CD4-positive, alpha-beta memory T cell (primary cell): ENCODE measurements around the gene FGF1. TPM values are rescaled to one million over a fixed set of nuclear protein-coding genes. Genes with fewer than 3 reads are reported as not detected.

Experiments
- CTCF ChIA-PET: fragments of 350-600 bp; sonication (Branson Sonifier 250); formaldehyde crosslinking; loops from one replicate; lab custom pipeline; 2021; ENCODE audit warnings: inconsistent platforms; ENCODE audit not compliant: partially characterized antibody; lab: Charles Lee
- POLR2A ChIA-PET: fragments of 350-600 bp; sonication (Branson Sonifier 250); formaldehyde crosslinking; loops from one replicate; lab custom pipeline; 2021; ENCODE audit not compliant: partially characterized antibody; lab: Charles Lee
- DNase-seq, 5 donors: peaks; one replicate each; pipeline versions ENCODE4 v3.0.0 to v3.0.0-alpha.2; 2020 to 2022; ENCODE audit warnings: mixed read lengths in 1 of 5
- H3K27ac ChIP-seq: one replicate; pipeline ENCODE4 v1.7.0; 2013; ENCODE audit warnings: low read depth, low read length
- H3K27me3 ChIP-seq: 2 replicates; pipeline ENCODE4 v1.7.0; 2013; ENCODE audit warnings: mild to moderate bottlenecking, low read length, moderate library complexity; ENCODE audit not compliant: insufficient read depth
- H3K36me3 ChIP-seq: 2 replicates; pipeline ENCODE4 v1.7.0; 2013; ENCODE audit warnings: mild to moderate bottlenecking, low read length, moderate library complexity; ENCODE audit not compliant: insufficient read depth
- H3K4me1 ChIP-seq: 2 replicates; pipeline ENCODE4 v1.7.0; 2013; ENCODE audit warnings: mild to moderate bottlenecking, low read length, moderate library complexity; ENCODE audit not compliant: insufficient read depth
- H3K4me3 ChIP-seq, 2 donors: one replicate each; pipeline ENCODE4 v1.7.0; 2013; ENCODE audit warnings: low read length in 2 of 2, mild to moderate bottlenecking in 1 of 2
- H3K9me3 ChIP-seq, 2 donors: one replicate each; pipeline ENCODE4 v1.7.0; 2013; ENCODE audit warnings: low read length in 2 of 2, control low read depth in 1 of 2; ENCODE audit not compliant: control insufficient read depth in 1 of 2
- H3K27ac Mint-ChIP-seq, 7 donors: one replicate each; pipeline ENCODE4 v1.8.0; 2020 to 2021; ENCODE audit warnings: mixed read lengths in 7 of 7, mild to moderate bottlenecking in 6 of 7, inconsistent platforms in 3 of 7, moderate library complexity in 3 of 7
- H3K27me3 Mint-ChIP-seq, 2 donors: one replicate each; pipeline ENCODE4 v1.8.0; 2020 to 2021; ENCODE audit warnings: mixed read lengths in 2 of 2
- H3K36me3 Mint-ChIP-seq, 2 donors: one replicate each; pipeline ENCODE4 v1.8.0; 2020 to 2021; ENCODE audit warnings: mixed read lengths in 2 of 2, inconsistent platforms in 1 of 2, mild to moderate bottlenecking in 1 of 2
- H3K4me1 Mint-ChIP-seq, 4 donors: one replicate each; pipeline ENCODE4 v1.8.0; 2020 to 2021; ENCODE audit warnings: mixed read lengths in 4 of 4, mild to moderate bottlenecking in 1 of 4
- H3K4me3 Mint-ChIP-seq, 8 donors: one replicate each; pipeline ENCODE4 v1.8.0; 2020 to 2021; ENCODE audit warnings: mixed read lengths in 8 of 8, mild to moderate bottlenecking in 7 of 8, moderate library complexity in 6 of 8, inconsistent platforms in 3 of 8
- H3K9me3 Mint-ChIP-seq, 8 donors: one replicate each; pipeline ENCODE4 v1.8.0; 2020 to 2021; ENCODE audit warnings: mixed read lengths in 8 of 8, mild to moderate bottlenecking in 5 of 8, inconsistent platforms in 3 of 8, moderate library complexity in 1 of 8
- intact Hi-C: fragments of 100-400 bp; cut with micrococcal nuclease; formaldehyde crosslinking; loops from one replicate; pipeline ENCODE4 v1.15.1; 2023
- polyA plus RNA-seq, 2 donors: library from polyadenylated mRNA; unstranded; fragments of 300-500 nt; fragmentation: Illumina TruSeq; gene quantifications; one replicate each; pipeline ENCODE4 v1.2.3, GENCODE V29; 2021
- total RNA-seq, 2 experiments: library from RNA; stranded (reverse); gene quantifications; one replicate each; pipeline ENCODE4 v1.2.3, GENCODE V29; 2021

FGF1 gene
- total and polyA plus RNA-seq, 4 experiments from 2014 or later: not detected

DNA sequence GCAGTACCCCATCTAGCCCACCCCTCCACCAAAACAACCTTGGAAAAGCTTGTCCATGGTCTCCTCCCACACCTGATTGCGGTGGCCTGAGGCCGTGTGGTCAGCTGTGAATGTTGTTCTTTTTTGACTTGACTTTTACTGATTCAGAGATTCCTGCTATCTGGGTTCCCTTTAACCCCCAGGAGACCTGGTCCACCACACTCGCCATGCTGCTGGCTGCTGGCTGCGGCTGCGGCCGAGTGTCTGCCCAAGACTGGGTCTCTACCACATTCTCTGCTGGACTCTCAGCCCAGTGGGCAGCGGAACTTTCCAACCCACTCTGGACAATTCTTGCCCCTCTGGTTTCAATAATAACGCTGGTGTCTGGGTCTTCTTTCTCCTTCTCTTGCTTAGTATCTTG is 28.4 kb downstream of the FGF1 start:
- no peak overlapping the region for H3K4me3 Mint-ChIP-seq
- no peaks in the 10 kb centered on the region for H3K9me3 Mint-ChIP-seq
- no peak overlapping the region for H3K27ac ChIP-seq
- H3K27me3 ChIP-seq: no peaks in the 10 kb centered on the region
- POLR2A ChIA-PET: no interaction called here
- CTCF ChIA-PET: interaction anchor here (0.9 kb wide), 1 partner anchor 222 kb away, joined by 3 read pairs; no protein-coding TSS in a partner anchor
- no peaks in the 10 kb centered on the region for H3K36me3 ChIP-seq
- peaks cover 4 to 27% of the 10 kb centered on the region in 2 donors for H3K27me3 Mint-ChIP-seq
- H3K9me3 ChIP-seq: no peaks in the 10 kb centered on the region
- peaks cover 0 to 9% (median 3%) of the 10 kb centered on the region in 4 donors for H3K4me1 Mint-ChIP-seq
- no peaks in the 10 kb centered on the region for H3K4me1 ChIP-seq
- no peak overlapping the region for H3K4me3 ChIP-seq
- intact Hi-C loops: no loop called here
- no peak overlapping the region for H3K27ac Mint-ChIP-seq
- no peak for DNase-seq
- no peaks in the 10 kb centered on the region for H3K36me3 Mint-ChIP-seq

GRCh38 chr5:142655339-142656267 is 30.3 kb downstream of the FGF1 start:
- H3K27me3 ChIP-seq: no peaks in the 10 kb centered on the region
- Mint-ChIP-seq H3K9me3 (no peaks in the 10 kb centered on the region), H3K27me3 (peaks cover 4 to 19% of the 10 kb centered on the region in 2 donors), H3K36me3 (no peaks in the 10 kb centered on the region), H3K27ac (no peak overlapping the region), H3K4me3 (no peak overlapping the region), H3K4me1 (peaks cover 0 to 9% (median 3%) of the 10 kb centered on the region in 4 donors)
- H3K4me3 ChIP-seq: no peak overlapping the region
- no peaks in the 10 kb centered on the region for H3K36me3 ChIP-seq
- POLR2A ChIA-PET: no interaction called here
- H3K27ac ChIP-seq: no peak overlapping the region
- CTCF ChIA-PET: interaction anchor here (0.8 to 4.1 kb wide), 39 partner anchors 8 to 903 kb away, joined by 3 to 61 read pairs (median 5); partner anchors contain the start of gene FGF1
- peak in 4 of 5 donors; percentile 46 to 62 (median 54) for DNase-seq
- no peaks in the 10 kb centered on the region for H3K4me1 ChIP-seq
- intact Hi-C loops: loop anchor here (1.0 to 2.0 kb wide), 4 partner anchors 44 to 1537 kb away; no protein-coding TSS in a partner anchor
- H3K9me3 ChIP-seq: no peaks in the 10 kb centered on the region

DNA sequence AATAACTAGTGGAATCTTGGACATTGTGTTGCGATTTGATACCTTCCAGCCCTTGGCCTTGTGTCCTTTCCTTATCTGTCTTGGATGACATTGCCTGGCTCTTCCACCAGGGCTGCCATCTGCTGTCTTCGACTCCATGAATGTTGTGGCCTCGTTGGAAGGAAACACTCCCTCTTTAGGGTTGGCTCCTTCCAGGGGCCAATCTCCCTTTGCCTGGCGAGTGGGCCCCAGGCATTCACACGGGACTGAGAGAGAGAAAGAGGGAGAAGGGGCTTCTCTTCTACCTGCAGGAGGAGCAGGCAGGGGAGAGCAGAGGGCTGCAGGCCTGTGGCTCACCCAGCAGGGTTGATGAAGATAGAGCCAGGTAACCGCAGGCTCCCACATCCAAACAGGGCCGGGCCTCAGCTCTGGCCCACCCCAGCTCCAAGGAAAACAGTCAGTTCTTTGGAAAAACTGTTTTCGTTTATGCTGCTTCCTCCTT is 31.3 kb downstream of the FGF1 start:
- H3K36me3 ChIP-seq: no peaks in the 10 kb centered on the region
- H3K27ac ChIP-seq: no peak overlapping the region
- Mint-ChIP-seq H3K9me3 (no peaks in the 10 kb centered on the region), H3K4me3 (no peak overlapping the region), H3K4me1 (peaks cover 0 to 9% (median 3%) of the 10 kb centered on the region in 4 donors), H3K27me3 (peaks cover 4 to 17% of the 10 kb centered on the region in 2 donors), H3K36me3 (no peaks in the 10 kb centered on the region), H3K27ac (no peak overlapping the region)
- no peaks in the 10 kb centered on the region for H3K4me1 ChIP-seq
- DNase-seq: no peak
- ChIA-PET POLR2A (no interaction called here), CTCF (interaction anchor here (1.0 to 4.1 kb wide), 11 partner anchors 10 to 477 kb away, joined by 3 to 61 read pairs (median 5); partner anchors contain the start of gene FGF1)
- intact Hi-C loops: loop anchor here (1.0 to 2.0 kb wide), 4 partner anchors 45 to 1538 kb away; no protein-coding TSS in a partner anchor
- no peak overlapping the region for H3K4me3 ChIP-seq
- H3K27me3 ChIP-seq: no peaks in the 10 kb centered on the region
- H3K9me3 ChIP-seq: no peaks in the 10 kb centered on the region

DNA sequence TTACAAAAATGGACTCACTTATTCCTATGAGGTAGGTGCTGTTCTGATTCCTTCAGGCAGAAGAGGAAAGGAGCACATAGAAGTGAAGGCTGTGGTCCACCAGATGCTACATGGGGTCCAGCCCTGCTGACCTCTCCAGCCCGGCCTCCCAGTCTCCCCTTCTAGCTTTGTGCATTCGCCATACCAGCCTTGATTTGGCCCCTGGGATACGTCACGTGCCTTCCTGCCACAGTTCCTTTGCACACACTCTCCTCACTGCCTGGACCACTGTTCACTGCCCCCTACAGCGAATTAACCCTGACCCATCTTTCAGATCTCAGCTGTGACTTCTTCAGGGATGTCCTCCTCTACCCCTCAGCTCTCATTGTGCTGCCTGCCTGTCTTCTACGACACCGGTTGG is 32.6 kb downstream of the FGF1 start:
- H3K4me3 ChIP-seq: no peak overlapping the region
- no peaks in the 10 kb centered on the region for H3K9me3 ChIP-seq
- ChIA-PET CTCF (interaction anchor here (1.0 to 4.1 kb wide), 2 partner anchors 47 to 329 kb away, joined by 3 to 61 read pairs; partner anchors contain the start of gene SPRY4), POLR2A (no interaction called here)
- H3K4me3 Mint-ChIP-seq: no peak overlapping the region
- no peaks in the 10 kb centered on the region for H3K4me1 ChIP-seq
- H3K27ac Mint-ChIP-seq: no peak overlapping the region
- no peaks in the 10 kb centered on the region for H3K27me3 ChIP-seq
- H3K27me3 Mint-ChIP-seq: peaks cover 4 to 13% of the 10 kb centered on the region in 2 donors
- no peaks in the 10 kb centered on the region for H3K36me3 Mint-ChIP-seq
- no peaks in the 10 kb centered on the region for H3K9me3 Mint-ChIP-seq
- intact Hi-C loops: no loop called here
- DNase-seq: no peak
- no peaks in the 10 kb centered on the region for H3K36me3 ChIP-seq
- peaks cover 0 to 9% (median 3%) of the 10 kb centered on the region in 4 donors for H3K4me1 Mint-ChIP-seq
- no peak overlapping the region for H3K27ac ChIP-seq

- CTCF ChIA-PET: interaction anchor here (4.1 kb wide), 1 partner anchor 47 kb away, joined by 61 read pairs; no protein-coding TSS in a partner anchor
Observed at GRCh38 chr5:142652563-142652962, 33.3 kb downstream of the FGF1 start.

GRCh38 chr5:142650881-142651280 is 35.0 kb downstream of the FGF1 start:
- H3K27ac ChIP-seq: no peak overlapping the region
- ChIA-PET POLR2A (no interaction called here), CTCF (interaction anchor here (0.8 to 1.1 kb wide), 2 partner anchors 12 to 64 kb away, joined by 3 to 4 read pairs; no protein-coding TSS in a partner anchor)
- Mint-ChIP-seq H3K27ac (no peak overlapping the region), H3K4me1 (peaks cover 0 to 6% (median 3%) of the 10 kb centered on the region in 4 donors), H3K4me3 (no peak overlapping the region), H3K9me3 (no peaks in the 10 kb centered on the region), H3K27me3 (peaks cover 3 to 12% of the 10 kb centered on the region in 2 donors), H3K36me3 (no peaks in the 10 kb centered on the region)
- H3K36me3 ChIP-seq: no peaks in the 10 kb centered on the region
- intact Hi-C loops: no loop called here
- no peak for DNase-seq
- H3K4me1 ChIP-seq: no peaks in the 10 kb centered on the region
- no peak overlapping the region for H3K4me3 ChIP-seq
- no peaks in the 10 kb centered on the region for H3K9me3 ChIP-seq
- H3K27me3 ChIP-seq: no peaks in the 10 kb centered on the region

More at GRCh38 chr5:142652563-142652962, 33.3 kb downstream of the FGF1 start:
- H3K4me1 ChIP-seq: no peaks in the 10 kb centered on the region
- H3K9me3 ChIP-seq: no peaks in the 10 kb centered on the region
- H3K4me1 Mint-ChIP-seq: peaks cover 0 to 9% (median 3%) of the 10 kb centered on the region in 4 donors
- POLR2A ChIA-PET: no interaction called here
- H3K4me3 Mint-ChIP-seq: no peak overlapping the region
- H3K27ac ChIP-seq: no peak overlapping the region
- H3K36me3 Mint-ChIP-seq: no peaks in the 10 kb centered on the region
- no peaks in the 10 kb centered on the region for H3K9me3 Mint-ChIP-seq
- peaks cover 1 to 13% of the 10 kb centered on the region in 2 donors for H3K27me3 Mint-ChIP-seq
- H3K27ac Mint-ChIP-seq: no peak overlapping the region
- no peaks in the 10 kb centered on the region for H3K36me3 ChIP-seq
- H3K4me3 ChIP-seq: no peak overlapping the region
- H3K27me3 ChIP-seq: no peaks in the 10 kb centered on the region
- no peak for DNase-seq
- intact Hi-C loops: no loop called here

DNA sequence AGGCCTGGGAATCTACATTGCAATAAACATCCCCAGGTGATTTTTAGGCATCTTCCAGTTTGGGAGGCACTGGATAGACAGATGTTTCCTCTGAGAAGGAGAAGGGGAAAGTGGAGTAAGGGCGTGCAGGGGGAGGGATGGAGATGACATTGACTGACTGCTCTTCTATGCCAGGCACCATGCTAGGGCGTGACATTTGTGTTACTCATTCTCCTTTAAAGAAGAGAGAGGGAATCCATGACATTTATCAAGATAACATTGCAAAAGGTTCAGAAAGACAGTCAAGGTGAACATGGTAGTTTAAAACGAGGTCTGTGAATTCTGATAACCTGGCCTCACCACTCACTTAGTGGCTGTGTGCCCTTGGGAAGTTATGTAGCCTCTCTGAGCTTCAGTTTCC is 35.8 kb downstream of the FGF1 start:
- Mint-ChIP-seq H3K4me3 (no peak overlapping the region), H3K36me3 (no peaks in the 10 kb centered on the region), H3K4me1 (no peaks in the 10 kb centered on the region), H3K27ac (no peak overlapping the region), H3K9me3 (no peaks in the 10 kb centered on the region), H3K27me3 (peaks cover 3 to 10% of the 10 kb centered on the region in 2 donors)
- Histone ChIP-seq H3K27me3 (no peaks in the 10 kb centered on the region), H3K4me1 (no peaks in the 10 kb centered on the region), H3K27ac (no peak overlapping the region), H3K4me3 (no peak overlapping the region), H3K9me3 (no peaks in the 10 kb centered on the region), H3K36me3 (no peaks in the 10 kb centered on the region)
- DNase-seq: no peak
- POLR2A ChIA-PET: no interaction called here
- intact Hi-C loops: no loop called here
- CTCF ChIA-PET: no interaction called here
